Aorta (tissue), 5 donors: Measurements from ENCODE around the gene CR1L. TPM values are rescaled to one million over a fixed set of nuclear protein-coding genes. Genes with fewer than 3 reads are reported as not detected.
"Not testable (repeated sequence)": the region's sequence is repeated elsewhere in the genome, so short reads cannot be mapped to it uniquely, and the experiment has no call there.

Source experiments
- ATAC-seq: fragments of 200-7000 bp; cut with Tn5 transposase; one replicate; pipeline ENCODE4 v1.9.1; 2022; ENCODE audit warnings: moderate library complexity; ENCODE audit not compliant: low FRiP score
- DNase-seq, 2 donors: peaks; one replicate each; pipeline ENCODE4 v3.0.0-alpha.2; 2020
- H3K27ac ChIP-seq, 2 donors: one replicate each; pipeline ENCODE4 v1.5.1; 2013; ENCODE audit warnings: low read length in 2 of 2, mild to moderate bottlenecking in 2 of 2, moderate library complexity in 2 of 2, control low read depth in 1 of 2, inconsistent platforms in 1 of 2, low read depth in 1 of 2
- H3K27me3 ChIP-seq, 2 donors: one replicate each; pipeline ENCODE4 v1.6.1; 2013; ENCODE audit warnings: control low read depth in 1 of 2, low read length in 1 of 2, mild to moderate bottlenecking in 1 of 2, moderate library complexity in 1 of 2; ENCODE audit not compliant: insufficient read depth in 2 of 2, control insufficient read depth in 1 of 2
- H3K36me3 ChIP-seq, 2 donors: one replicate each; pipeline ENCODE4 v1.6.1; 2013; ENCODE audit warnings: control low read depth in 1 of 2, low read length in 1 of 2, mild to moderate bottlenecking in 1 of 2; ENCODE audit not compliant: insufficient read depth in 2 of 2, control insufficient read depth in 1 of 2
- H3K4me1 ChIP-seq, 2 donors: one replicate each; pipeline ENCODE4 v1.6.1; 2013; ENCODE audit warnings: low read length in 2 of 2, control low read depth in 1 of 2, mild to moderate bottlenecking in 1 of 2, moderate library complexity in 1 of 2; ENCODE audit not compliant: insufficient read depth in 2 of 2, control insufficient read depth in 1 of 2
- H3K4me3 ChIP-seq, 2 donors: one replicate each; pipeline ENCODE4 v1.5.1; 2013; ENCODE audit warnings: low read length in 2 of 2, control low read depth in 1 of 2, mild to moderate bottlenecking in 1 of 2
- H3K9me3 ChIP-seq: one replicate; pipeline ENCODE4 v1.6.1; 2013; ENCODE audit warnings: mild to moderate bottlenecking, low read length; ENCODE audit not compliant: control insufficient read depth
- WGBS, 2 donors: extraction: QIAGEN DNeasy Blood & Tissue Kit; methylation state at CpG; one replicate each; pipeline ENCODE4 v1.1.7; 2013; 5-methylcytosine and 5-hydroxymethylcytosine counted together
- intact Hi-C, 2 donors: fragments of 100-400 bp; cut with DNase I; formaldehyde crosslinking; loops; one replicate each; pipeline versions ENCODE4 v1.14.2 to v1.15.0; 2022
- polyA plus RNA-seq, 2 donors: library from polyadenylated mRNA; stranded (reverse); fragments of 200-250 nt; gene quantifications; one replicate each; pipeline ENCODE4 v1.2.3, GENCODE V29; 2013
- total RNA-seq, 2 donors: library from RNA; stranded (reverse); fragmentation: NEBNext Ultra II Directional; extraction: Animal tissue kit (Norgen Biotek cat#: 25700); gene quantifications; one replicate each; pipeline ENCODE4 v1.2.1, GENCODE V29; 2021
- donor health status: healthy with polysubstance abuse.
- donor health status: Bipolar disorder and iron deficiency.
- donor health status: DM: no; HTN: no; CAD: no.
- donor health status: DM: no; HTN: no; CAD: no.
- donor health status: DM: yes; HTN: yes; CAD: no.

CR1L gene
- total and polyA plus RNA-seq, 4 donors: 0.24 TPM; not detected in 3

- H3K4me3 ChIP-seq, intact Hi-C loops, H3K36me3 ChIP-seq, ATAC-seq, H3K27ac ChIP-seq, H3K9me3 ChIP-seq, DNase-seq, H3K27me3 ChIP-seq, H3K4me1 ChIP-seq: not testable (repeated sequence)
- WGBS, 2 donors: 68 to 74% methylated on average over 5 of the region's 5 CpGs
Observed at GRCh38 chr1:207639362-207639761, 5.6 kb upstream of the CR1L start.

- WGBS, 2 donors: 24 to 26% methylated on average over 9 of the region's 9 CpGs
- Histone ChIP-seq H3K36me3 (no peaks in the 10 kb centered on the region), H3K4me3 (peak overlapping the region in 1 of 2 donors; percentile 38), H3K27ac (no peak overlapping the region), H3K4me1 (peaks cover 0 to 2% of the 10 kb centered on the region in 2 donors), H3K9me3 (no peaks in the 10 kb centered on the region), H3K27me3 (no peaks in the 10 kb centered on the region)
- ATAC-seq (no peak), DNase-seq (no peak)
- intact Hi-C loops: no loop called here
Observed at GRCh38 chr1:207644166-207644851, 624 bp upstream of the CR1L start.

- Histone ChIP-seq H3K27me3 (no peaks in the 10 kb centered on the region), H3K9me3 (no peaks in the 10 kb centered on the region), H3K4me1 (peaks cover 0 to 2% of the 10 kb centered on the region in 2 donors), H3K27ac (no peak overlapping the region), H3K36me3 (no peaks in the 10 kb centered on the region), H3K4me3 (no peak overlapping the region)
- 77 to 79% methylated on average over 17 of the region's 17 CpGs for WGBS, 2 donors
- ATAC-seq (peak; percentile 23), DNase-seq (no peak)
- intact Hi-C loops: no loop called here
Observed at GRCh38 chr1:207645635-207646081, 725 bp downstream of the CR1L start.

GRCh38 chr1:207646171-207646570 is 1.2 kb downstream of the CR1L start:
- no peak overlapping the region for H3K4me3 ChIP-seq
- no peaks in the 10 kb centered on the region for H3K27me3 ChIP-seq
- peaks cover 0 to 2% of the 10 kb centered on the region in 2 donors for H3K4me1 ChIP-seq
- no peaks in the 10 kb centered on the region for H3K36me3 ChIP-seq
- no peak for DNase-seq
- no peaks in the 10 kb centered on the region for H3K9me3 ChIP-seq
- H3K27ac ChIP-seq: no peak overlapping the region
- ATAC-seq: no peak
- intact Hi-C loops: no loop called here

DNA sequence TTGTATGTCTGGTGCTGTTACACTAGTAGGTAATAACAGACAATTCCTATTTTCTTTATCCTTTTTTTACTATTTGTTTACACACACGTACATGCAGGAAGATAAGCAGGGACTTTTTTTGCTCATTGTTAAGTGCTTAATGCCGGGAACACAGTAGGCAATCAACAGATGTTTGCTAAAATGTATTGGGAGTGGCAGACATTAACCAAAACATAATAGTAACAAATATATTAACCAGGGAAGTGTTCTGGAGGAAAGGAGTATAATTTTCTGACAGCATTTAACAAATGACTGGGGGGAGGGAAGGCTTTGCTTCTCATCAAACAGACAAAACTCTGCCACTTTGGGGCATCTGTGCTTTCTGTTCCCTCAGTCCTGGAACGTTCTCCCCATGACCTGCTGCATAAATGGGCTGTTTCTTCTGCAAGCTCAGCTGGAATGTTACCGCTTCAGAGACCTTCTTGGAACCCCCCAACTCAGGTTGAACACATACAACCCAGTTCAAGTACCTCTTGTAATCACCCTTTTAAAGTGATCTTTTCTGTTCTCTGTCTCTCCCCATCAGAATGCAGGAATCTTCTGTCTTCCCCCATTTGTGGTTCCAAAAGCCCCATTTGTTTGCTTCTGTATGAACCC is 2.1 kb downstream of the CR1L start:
- no peak overlapping the region for H3K4me3 ChIP-seq
- no peak overlapping the region for H3K27ac ChIP-seq
- H3K27me3 ChIP-seq: no peaks in the 10 kb centered on the region
- intact Hi-C loops: no loop called here
- H3K4me1 ChIP-seq: peaks cover 0 to 2% of the 10 kb centered on the region in 2 donors
- WGBS, 2 donors: 72 to 76% methylated on average over 4 of the region's 4 CpGs
- DNase-seq (no peak), ATAC-seq (no peak)
- no peaks in the 10 kb centered on the region for H3K36me3 ChIP-seq
- no peaks in the 10 kb centered on the region for H3K9me3 ChIP-seq

GRCh38 chr1:207647671-207648333 is 2.9 kb downstream of the CR1L start:
- no peaks in the 10 kb centered on the region for H3K27me3 ChIP-seq
- no peak for DNase-seq
- H3K9me3 ChIP-seq: no peaks in the 10 kb centered on the region
- H3K27ac ChIP-seq: no peak overlapping the region
- H3K36me3 ChIP-seq: no peaks in the 10 kb centered on the region
- ATAC-seq: no peak
- H3K4me3 ChIP-seq: no peak overlapping the region
- intact Hi-C loops: no loop called here
- WGBS, 2 donors: 58 to 61% methylated on average over 4 of the region's 4 CpGs
- H3K4me1 ChIP-seq: peaks cover 0 to 2% of the 10 kb centered on the region in 2 donors

- H3K27me3 ChIP-seq: no peaks in the 10 kb centered on the region
- no peaks in the 10 kb centered on the region for H3K36me3 ChIP-seq
- WGBS, 2 donors: 63 to 67% methylated on average over 5 of the region's 5 CpGs
- no peak overlapping the region for H3K27ac ChIP-seq
- no peaks in the 10 kb centered on the region for H3K9me3 ChIP-seq
- intact Hi-C loops: no loop called here
- H3K4me1 ChIP-seq: peaks cover 0 to 2% of the 10 kb centered on the region in 2 donors
- ATAC-seq (no peak), DNase-seq (no peak)
- no peak overlapping the region for H3K4me3 ChIP-seq
Observed at GRCh38 chr1:207648334-207649209, 3.6 kb downstream of the CR1L start.

DNA sequence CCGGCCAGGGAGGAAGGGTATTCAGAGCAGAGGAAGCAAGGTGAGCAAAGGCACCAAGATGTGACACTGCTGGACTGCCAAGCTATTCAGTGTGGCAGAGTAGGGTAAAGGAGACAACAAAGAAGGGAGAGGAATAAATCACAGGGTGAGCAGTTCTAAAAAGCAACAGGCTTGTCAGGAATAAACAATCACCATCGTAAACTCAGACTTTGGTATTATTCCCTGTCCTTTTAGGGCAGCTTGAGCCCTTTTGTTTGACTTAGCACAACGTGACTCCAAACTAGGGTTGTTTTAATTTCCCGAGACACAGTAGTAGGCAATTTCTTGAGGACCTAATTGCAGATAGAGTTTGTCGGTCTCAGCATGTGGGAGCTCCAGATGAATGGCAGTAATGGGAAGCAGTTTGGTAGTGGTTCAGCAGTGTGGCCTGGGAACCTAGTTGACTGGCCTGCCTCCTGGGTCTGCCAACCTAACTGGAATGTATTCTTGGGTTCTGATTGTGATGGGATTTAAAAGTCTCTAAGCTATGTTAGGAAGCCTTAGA is 4.3 kb downstream of the CR1L start:
- intact Hi-C loops: no loop called here
- Histone ChIP-seq H3K27ac (no peak overlapping the region), H3K27me3 (no peaks in the 10 kb centered on the region), H3K36me3 (no peaks in the 10 kb centered on the region), H3K4me1 (peaks cover 0 to 2% of the 10 kb centered on the region in 2 donors), H3K4me3 (no peak overlapping the region), H3K9me3 (no peaks in the 10 kb centered on the region)
- WGBS, 2 donors: 57 to 68% methylated on average over 5 of the region's 5 CpGs
- ATAC-seq (no peak), DNase-seq (no peak)
